GM19193 (cell line): ENCODE data around the gene SEMA3G.

ENCODE experiments used
- POLR2A ChIP-seq: IDR thresholded peaks from 4 replicates; pipeline ENCODE4 v1.6.1; 2011; ENCODE audit not compliant: insufficient read depth, insufficient read length; ENCODE audit errors: extremely low read depth

SEMA3G gene

GRCh38 chr3:52438579-52439425, 6.1 kb downstream of the SEMA3G start:
- no peak for TF ChIP-seq POLR2A

DNA sequence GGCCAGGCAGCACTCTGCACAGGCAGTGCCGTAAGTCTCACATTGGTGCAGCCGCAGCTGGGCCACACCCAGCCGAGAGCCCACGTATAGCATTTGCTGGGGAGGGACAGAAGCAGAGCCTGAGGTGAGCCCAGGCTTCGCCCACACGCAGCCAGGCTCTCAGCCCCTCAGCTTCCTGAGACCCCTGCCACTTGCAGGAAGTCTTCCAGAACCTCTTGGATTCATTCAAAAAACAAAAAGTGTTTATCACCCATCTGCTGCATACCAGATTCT, 6.9 kb downstream of the SEMA3G start:
- TF ChIP-seq POLR2A = no peak

DNA sequence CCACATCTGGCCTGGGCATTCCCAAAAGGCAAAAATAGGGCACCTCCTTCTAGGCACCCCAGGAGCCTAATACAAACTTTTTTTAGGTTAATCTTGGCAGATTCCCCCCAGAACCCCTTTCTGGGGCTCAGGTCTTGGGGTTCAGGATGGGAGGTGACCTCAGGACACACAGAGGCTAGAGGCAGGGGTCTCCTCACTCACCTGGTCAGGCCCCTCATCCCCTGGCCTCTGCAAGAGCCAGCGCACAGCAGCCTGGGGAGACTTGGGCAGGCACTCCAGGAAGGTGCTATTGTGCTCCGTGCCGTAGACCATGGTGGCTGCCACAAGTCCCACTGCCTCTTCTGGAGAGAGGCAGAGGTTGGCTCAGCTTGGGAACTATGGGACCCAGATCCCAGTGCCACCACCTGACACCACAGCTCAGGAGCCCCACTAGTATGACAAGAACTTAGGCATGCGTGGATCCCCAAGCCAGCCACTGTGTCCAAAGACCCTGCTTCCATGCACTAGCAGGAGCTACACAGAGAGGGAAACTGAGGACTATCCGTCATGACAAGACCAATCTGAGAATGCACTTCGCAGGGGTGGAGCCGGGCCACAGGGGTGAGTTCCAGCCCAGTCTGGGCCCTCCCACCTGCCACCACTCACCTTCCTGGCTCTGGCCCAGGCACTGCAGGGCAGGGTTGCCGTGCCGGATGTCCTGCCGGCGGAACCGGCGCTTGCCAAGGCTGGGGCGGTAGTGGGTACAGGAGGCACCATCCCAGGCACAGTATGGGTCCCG, 7.4 kb downstream of the SEMA3G start:
- TF ChIP-seq POLR2A = no peak

DNA sequence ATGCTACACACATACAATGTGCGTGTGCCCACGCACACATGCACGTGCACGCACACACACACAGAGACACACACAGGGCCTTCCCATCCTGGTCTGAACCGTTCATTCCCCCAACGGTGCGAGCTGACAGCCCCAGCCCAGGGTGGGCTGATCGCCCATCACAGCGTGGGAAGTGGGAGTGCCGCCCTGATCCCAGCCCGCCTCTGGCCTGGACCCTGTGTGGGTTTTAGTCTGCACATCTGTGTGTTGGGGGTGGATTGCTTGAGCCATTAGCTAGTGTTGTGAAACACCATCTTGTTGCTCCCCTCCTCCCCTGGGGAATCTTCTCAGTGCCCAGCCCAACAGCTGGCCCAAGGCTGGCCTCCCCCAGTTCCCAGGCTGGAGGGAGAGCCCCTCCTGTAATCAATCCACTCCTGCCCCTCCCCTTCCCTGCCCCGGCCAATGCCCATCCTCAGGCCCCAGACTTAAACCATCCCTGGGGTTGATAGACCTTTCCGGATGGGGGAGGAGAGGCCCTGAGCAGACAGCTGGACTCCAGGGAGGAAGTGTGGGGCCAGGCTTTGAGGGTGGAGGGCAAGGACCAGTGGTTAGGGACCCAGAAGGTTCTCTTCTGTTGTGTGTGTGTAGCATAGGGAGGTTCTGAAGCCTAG, 8.3 kb downstream of the SEMA3G start:
- TF ChIP-seq POLR2A = no peak

DNA sequence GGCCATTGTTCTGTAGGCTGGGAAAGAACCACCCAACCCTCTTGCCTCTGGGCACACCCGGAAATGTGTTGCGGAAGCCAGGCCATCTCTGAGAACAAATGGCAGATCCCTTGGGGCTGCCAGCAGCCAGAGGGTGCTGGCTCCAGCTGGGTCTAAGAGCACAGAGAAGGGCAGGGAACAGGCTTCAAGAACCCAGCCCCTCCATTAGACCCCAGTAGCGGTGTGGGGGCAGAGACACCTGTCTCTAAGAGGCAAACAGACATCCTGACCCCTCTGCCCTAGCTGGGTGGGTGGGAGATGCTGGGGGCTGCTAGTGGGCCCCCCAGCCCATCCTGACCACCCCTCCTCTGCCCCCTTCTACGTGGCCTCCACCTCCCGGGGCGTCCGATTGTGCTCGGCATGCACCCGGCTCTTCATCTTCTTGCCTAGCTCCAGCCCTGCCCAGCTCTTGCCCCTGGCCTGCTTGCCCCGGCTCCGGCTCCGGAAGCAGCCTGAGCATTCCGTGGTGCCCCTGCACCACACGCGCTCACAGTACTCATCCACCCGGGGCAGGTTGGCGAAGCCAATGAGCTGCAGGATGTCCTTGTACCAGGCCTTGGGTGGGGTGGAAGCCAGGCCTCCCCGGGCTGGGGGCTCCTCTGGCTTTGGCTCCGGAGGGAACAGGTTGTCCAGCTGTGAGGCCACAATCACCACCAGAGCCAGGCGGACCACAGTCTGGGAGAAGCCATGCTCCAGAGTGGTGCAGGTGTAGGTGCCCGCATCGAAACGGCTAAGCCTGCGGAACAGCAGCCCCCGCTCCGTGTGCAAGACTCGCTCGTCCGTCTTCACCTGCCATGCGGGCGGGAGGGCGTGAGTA, 9.4 kb downstream of the SEMA3G start:
- no peak for TF ChIP-seq POLR2A

DNA sequence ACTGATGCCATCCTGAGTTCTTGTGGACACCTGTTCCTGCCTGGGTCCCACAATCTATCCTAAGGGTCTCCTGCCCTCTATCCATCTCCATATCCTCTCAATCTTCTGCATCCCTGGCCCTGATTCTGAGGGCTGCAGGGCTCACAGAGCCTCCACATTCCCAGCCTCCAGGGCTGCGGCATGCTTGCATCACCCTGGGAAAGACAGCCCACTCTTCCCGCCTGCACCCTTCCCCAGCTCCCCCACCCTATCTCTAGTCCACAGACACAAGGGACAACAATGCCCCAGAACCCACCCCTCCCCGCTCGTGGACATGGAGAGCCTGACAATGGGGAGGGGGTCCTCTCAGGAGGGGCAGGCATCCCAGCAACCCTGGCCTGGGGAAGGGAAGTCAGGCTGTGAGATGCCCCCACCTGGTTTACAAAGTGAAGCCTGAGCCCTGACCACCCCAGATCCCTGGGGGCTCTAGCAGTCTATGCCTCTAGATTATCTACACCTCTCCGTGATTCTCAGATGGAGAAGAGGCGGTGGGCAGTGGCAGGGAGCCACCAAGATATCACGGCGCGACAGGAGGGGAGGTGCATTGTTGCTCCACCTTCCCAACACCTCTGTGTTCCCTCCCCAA, 10.3 kb downstream of the SEMA3G start:
- no peak for TF ChIP-seq POLR2A

- no peak for TF ChIP-seq POLR2A
Measured at GRCh38 chr3:52433996-52434479, 10.9 kb downstream of the SEMA3G start.

DNA sequence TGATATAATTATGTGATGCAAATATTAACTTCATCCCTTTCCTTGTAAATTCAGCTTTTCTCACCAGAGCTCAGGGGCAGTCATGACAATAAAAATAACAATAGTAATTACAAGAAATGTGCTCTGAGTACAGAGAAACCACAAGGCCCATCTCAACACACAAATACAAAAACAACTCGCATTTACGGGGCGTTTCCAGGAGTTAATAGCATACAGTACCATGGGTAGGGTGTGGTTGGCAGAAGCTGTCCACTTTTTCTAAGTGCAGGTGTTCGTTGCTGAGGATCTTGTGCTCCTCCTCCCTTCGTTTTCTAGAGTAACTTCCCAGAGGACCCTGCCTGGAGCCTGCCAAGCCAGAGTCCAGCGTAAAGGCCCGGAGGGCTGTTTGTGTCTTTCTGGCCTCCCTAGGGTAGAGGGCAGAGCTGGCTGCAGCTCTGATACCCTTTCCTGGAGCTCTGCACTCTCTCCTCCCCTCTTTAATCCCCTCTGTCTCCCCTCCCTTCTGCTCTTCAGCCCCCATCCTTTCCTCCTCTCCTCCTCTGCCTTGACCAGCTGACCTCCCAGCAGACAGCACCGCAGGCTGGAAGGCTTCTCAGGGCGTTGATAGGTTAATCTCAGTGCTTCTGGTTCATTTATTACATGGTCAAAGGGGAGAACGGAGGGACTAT, 11.4 kb downstream of the SEMA3G start:
- no peak for TF ChIP-seq POLR2A

- TF ChIP-seq POLR2A = no peak
Measured at GRCh38 chr3:52432691-52433141, 12.2 kb downstream of the SEMA3G start.

DNA sequence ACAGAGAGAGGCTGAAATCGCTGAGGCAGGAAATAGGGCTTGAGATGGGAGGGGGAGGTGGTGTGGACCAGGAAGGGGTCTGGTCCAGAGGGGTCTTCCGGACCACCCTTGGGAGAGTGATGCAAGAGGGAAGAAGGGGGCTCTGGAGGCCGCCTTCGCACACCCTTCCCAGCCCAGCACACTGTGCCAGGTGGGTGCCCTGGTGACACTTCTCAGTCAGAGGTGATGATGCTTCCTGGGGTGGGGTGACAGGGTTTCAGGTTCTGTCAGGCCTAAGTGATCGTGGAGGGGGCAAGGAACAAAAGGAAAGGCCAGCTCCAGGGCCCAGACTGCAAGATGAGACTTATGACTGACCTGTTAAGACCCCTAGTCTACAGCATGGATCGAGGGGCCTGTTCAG, 12.7 kb downstream of the SEMA3G start:
- TF ChIP-seq POLR2A = no peak

DNA sequence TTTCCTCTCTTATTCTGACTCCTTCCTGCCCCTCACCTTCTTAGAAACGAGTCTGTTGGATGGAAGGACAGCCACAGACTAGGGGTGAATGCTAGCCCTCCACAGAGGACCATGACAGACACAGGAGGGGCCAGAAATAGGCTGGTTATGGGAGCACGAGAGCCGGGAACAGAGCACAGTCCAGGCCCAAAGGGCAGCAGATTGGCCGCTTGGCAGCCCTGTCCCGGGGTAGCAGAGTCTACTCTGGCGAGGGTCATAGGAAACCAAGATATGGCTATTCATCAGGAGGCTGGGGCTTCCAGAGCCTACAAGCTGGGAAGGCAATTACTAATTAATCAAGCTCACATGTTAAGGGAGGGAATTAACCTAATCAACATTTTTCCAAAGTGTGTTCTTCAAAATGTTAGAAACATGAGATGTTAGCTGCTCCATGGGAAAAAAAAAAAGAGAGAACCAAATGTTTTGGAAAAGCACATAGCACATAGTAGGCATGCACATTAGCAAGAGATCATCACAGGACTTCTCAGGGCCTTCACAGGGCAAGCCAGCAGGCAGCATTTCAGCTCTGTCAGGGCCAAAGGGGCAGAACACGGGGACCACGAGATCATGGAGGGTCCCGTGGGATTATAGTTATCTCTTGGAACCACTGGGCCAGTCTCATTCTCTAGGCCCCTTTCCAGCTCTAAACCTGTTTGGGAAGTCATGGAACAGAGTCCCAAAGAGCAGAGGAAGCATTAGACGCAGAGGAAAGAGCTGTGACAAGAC, 13.3 kb downstream of the SEMA3G start:
- TF ChIP-seq POLR2A = no peak

GRCh38 chr3:52430416-52430810, 14.5 kb downstream of the SEMA3G start:
- TF ChIP-seq POLR2A = no peak

DNA sequence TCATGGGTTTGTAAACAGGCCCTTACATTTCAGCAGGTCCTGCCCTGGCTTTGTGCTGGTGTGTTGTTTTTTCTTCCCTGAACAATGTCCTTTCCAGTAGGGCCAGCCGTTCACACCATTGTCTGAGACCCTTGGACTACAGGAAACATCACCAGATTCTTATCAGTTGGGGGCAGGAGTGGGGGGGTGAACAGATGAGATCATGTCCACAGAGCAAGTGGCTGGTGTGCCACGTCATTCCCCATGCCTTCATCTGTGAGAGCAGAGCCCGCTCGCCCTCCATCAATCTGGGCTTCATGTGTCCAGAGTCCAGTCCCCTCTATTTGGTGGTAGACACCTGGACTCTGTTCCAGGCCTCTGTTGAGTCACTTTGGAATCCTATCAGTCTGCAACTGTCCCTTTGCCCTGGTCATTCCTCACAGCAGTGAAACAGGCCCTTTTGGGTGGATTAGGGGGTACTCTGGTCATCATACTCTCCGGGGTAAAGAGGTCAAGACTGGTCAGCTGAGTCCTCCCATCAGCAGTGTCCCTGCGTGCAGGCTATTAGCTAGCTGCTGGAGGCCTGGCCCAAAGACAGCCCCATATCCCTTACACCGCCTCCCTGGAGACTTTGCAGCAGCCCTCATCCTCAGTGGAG, 15.0 kb downstream of the SEMA3G start:
- TF ChIP-seq POLR2A = no peak

- no peak for TF ChIP-seq POLR2A
Measured at GRCh38 chr3:52429031-52429430, 15.9 kb downstream of the SEMA3G start.
